GM21717 (cell line): ENCODE results near the gene CLEC20A.

Experiments
- ATAC-seq: cut with Tn5 transposase; IDR thresholded peaks from one replicate; pipeline ENCODE4 v1.9.1; 2021; ENCODE audit warnings: mild to moderate bottlenecking, moderate library complexity; ENCODE audit not compliant: unreplicated experiment

The CLEC20A gene

GRCh38 chr1:178500936-178501554 lies 4.3 kb upstream of the CLEC20A start:
- ATAC-seq, result no peak

- no peak for ATAC-seq
These were observed 3.5 kb upstream of the CLEC20A start for GRCh38 chr1:178500091-178500770.

- ATAC-seq, result no peak
These were observed 2.3 kb upstream of the CLEC20A start for GRCh38 chr1:178498896-178499675.

GRCh38 chr1:178497903-178498478 lies 1.2 kb upstream of the CLEC20A start:
- no peak for ATAC-seq

GRCh38 chr1:178495741-178496409 lies 889 bp downstream of the CLEC20A start:
- no peak for ATAC-seq

GRCh38 chr1:178495158-178495557 lies 1.6 kb downstream of the CLEC20A start:
- ATAC-seq, result no peak

GRCh38 chr1:178494569-178494971 lies 2.2 kb downstream of the CLEC20A start:
- no peak for ATAC-seq

GRCh38 chr1:178493301-178493741 lies 3.4 kb downstream of the CLEC20A start:
- no peak for ATAC-seq

GRCh38 chr1:178492341-178492740 lies 4.4 kb downstream of the CLEC20A start:
- ATAC-seq, result no peak

GRCh38 chr1:178491721-178492120 lies 5.0 kb downstream of the CLEC20A start:
- no peak for ATAC-seq

GRCh38 chr1:178490967-178491366 lies 5.8 kb downstream of the CLEC20A start:
- ATAC-seq, result no peak

GRCh38 chr1:178490136-178490535 lies 6.6 kb downstream of the CLEC20A start:
- ATAC-seq, result no peak

GRCh38 chr1:178489399-178489798 lies 7.4 kb downstream of the CLEC20A start:
- no peak for ATAC-seq

GRCh38 chr1:178488393-178488792 lies 8.4 kb downstream of the CLEC20A start:
- ATAC-seq, result no peak

GRCh38 chr1:178487070-178487615 lies 9.6 kb downstream of the CLEC20A start:
- ATAC-seq, result no peak

- no peak for ATAC-seq
These were observed 10.4 kb downstream of the CLEC20A start for GRCh38 chr1:178486100-178487069.

- ATAC-seq, result no peak
These were observed 11.2 kb downstream of the CLEC20A start for GRCh38 chr1:178485541-178485981.

- no peak for ATAC-seq
These were observed 12.0 kb downstream of the CLEC20A start for GRCh38 chr1:178484698-178485225.
